GM19455 (cell line): ENCODE results near the gene PDE3A.

Experiments used
- ATAC-seq: cut with Tn5 transposase; IDR thresholded peaks from one replicate; pipeline ENCODE4 v1.9.1; 2021; ENCODE audit not compliant: unreplicated experiment

PDE3A gene

DNA sequence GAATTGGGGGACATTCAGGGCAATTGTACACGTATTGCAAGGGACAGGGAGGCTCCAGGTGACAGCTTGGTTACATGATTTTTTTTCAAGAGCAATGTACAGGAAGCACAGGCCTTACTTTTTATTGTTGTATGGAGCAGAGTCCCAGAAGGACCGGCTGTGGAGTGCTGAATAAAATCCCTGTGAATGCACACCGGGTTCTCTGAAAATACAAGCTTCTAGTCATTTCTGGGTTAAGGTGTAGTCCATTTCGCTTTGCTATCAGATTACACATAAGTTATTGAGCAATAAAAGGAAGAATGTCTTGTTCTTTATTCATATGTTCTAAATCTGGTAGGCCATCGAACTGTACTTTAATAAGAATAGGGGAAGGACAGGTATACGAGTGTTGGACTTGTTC is 52.2 kb downstream of the PDE3A start:
- ATAC-seq = no peak

- no peak for ATAC-seq
Observed at GRCh38 chr12:20421421-20421820, 53.1 kb downstream of the PDE3A start.

- no peak for ATAC-seq
Observed at GRCh38 chr12:20423557-20423956, 55.2 kb downstream of the PDE3A start.

- ATAC-seq = no peak
Observed at GRCh38 chr12:20424841-20425240, 56.5 kb downstream of the PDE3A start.

GRCh38 chr12:20426191-20426590 is 57.9 kb downstream of the PDE3A start:
- ATAC-seq = no peak

- no peak for ATAC-seq
Observed at GRCh38 chr12:20426957-20427356, 58.6 kb downstream of the PDE3A start.

DNA sequence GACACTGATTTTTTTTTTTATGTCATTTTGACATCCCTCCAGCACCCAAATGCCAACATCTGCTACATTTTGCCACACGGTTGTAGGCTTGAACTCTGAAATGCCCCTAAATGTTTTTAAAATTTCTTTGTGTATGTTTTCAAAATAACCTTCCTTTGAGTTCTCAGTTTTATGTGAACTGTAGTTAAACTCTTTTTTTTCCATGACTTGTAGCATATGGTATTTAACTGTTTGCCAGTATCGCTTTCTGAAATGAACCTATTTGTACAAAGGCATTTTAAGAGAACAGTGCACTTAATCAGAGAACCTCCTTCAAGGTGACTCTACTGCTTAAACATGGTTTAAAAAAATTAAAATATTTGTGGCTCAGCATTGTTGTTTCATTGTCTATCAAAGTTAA is 61.5 kb downstream of the PDE3A start:
- ATAC-seq = no peak

DNA sequence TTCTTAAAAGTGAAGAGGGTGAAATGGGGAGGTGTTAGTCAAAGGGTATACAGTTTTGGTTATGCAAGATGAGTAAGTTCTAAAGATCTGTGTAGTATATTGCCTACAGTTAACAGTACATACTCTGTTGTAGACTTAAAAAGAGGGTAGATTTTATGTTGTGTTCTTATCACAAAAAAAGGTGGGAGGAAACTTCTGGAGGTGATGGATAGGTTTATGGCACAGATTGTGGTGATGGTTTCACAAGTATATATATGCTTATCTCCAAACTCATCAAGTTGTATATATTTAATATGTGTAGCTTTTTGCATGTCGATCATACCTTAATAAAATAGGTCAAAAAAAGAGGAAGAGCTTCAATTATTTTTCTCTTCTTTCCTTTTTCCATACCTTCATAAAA is 64.0 kb downstream of the PDE3A start:
- ATAC-seq = no peak

DNA sequence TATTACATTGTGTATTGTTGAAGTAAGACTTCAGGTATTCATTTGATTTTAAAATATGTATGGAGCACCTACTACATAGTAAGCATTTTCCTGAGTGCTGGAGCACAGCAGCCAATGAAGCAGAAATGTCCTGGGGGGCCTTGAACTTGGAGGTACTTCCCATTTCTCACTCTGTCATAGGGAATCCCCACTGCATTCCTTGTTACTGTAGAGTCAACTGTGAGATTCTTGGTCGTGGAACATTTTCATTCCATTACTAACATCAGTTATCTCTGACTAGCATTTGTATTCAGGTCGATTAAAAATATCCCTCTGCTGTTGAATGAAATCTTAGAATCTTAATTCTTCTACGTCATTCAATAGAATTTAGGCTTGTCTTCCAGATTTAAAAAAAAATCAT is 66.7 kb downstream of the PDE3A start:
- no peak for ATAC-seq

- ATAC-seq = no peak
Observed at GRCh38 chr12:20436316-20436715, 68.0 kb downstream of the PDE3A start.

- no peak for ATAC-seq
Observed at GRCh38 chr12:20438299-20438779, 70.0 kb downstream of the PDE3A start.

DNA sequence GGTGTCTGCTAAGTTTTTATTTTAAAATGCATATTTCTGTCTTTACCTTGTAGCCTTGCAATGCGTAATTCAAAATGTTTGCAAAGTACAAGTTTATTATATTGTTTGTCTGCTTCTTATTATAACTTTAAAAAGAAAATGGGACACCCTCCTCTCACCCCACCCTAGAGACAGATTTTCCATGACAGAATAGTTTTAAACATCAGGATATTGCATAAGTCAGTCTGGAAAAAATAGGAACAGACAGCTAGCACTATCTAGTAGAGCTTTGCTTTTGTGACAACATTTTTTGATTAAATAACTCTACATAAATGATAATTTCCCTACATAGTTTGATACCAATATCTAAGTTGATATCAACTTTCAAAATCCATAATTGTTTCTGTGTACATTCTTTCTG is 71.3 kb downstream of the PDE3A start:
- ATAC-seq = no peak

DNA sequence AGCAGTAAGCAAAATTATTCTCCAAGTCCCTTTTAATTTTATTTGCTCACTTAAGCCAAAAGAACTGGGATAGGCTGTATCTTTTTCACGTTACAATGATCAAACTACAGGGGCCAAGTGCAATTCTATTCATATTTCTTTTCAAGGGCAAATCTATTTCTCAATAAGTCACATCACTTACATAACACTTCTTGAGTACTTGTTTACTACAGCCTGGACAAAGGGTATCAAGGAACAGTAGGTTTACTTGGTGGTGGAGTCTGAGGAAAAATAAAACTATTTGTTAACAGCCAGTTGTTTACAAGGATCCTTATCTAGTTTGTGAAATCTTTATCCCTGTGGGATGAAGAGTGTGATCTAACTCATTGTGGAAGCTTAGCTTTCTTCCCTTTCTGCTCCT is 72.1 kb downstream of the PDE3A start:
- no peak for ATAC-seq

- ATAC-seq = no peak
Observed at GRCh38 chr12:20442322-20442721, 74.0 kb downstream of the PDE3A start.

DNA sequence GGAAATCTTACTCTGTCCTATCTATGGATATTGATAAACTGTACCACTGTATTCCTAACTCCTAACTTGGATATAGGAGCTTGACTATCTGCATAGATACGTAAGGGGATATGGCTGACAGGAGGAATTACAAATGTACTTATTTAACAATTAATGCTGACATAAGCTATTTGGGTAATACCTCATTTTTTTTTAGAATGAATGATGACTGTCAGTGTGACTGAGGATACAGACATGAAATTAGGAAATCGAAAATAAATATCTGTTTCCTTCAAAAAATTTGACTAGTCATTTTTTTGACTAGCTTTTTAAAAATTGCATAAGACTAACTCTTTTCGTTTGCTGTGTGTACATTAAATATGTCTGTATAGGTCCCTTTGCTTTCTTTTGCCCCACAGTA is 74.9 kb downstream of the PDE3A start:
- no peak for ATAC-seq

- ATAC-seq = no peak
Observed at GRCh38 chr12:20443792-20444191, 75.5 kb downstream of the PDE3A start.

GRCh38 chr12:20444595-20445170 is 76.3 kb downstream of the PDE3A start:
- ATAC-seq = no peak

DNA sequence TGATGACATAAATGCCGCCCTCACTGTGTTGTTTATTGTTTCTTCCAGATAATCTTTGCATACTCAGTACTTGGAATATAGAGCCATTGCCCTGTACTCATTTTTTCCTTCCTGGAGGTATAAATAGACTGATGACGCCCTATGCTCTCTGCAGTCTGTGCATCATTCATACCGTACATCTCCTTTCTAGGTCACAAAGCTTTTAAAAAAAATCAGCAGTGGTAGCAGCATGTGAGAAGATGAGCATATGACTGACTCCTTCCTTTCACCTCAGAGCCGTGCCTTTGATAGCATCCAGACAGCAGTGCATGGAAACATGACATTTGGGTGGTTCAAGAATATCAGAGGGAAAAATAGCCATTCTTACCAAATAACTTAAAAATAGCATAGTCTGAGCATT is 77.3 kb downstream of the PDE3A start:
- ATAC-seq = no peak

DNA sequence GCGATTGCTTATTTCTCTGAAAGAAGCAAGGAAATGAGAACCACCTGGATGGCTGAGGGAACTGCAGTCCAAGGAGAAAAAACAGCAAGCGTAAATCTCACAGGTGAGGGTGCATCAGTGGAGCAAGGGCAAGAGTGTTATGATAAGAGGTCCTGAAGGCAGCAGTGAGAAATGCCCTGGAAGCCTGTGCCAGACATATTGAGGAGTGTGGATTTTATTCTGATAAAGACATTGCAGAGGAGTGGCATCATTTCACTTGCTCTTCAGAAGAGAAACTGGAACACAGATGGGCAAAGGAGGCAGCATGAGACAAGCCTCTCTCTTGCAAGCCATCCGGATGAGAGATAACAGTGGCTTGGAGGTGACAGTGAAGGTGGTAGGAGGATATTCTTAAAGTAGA is 78.5 kb downstream of the PDE3A start:
- ATAC-seq = no peak

DNA sequence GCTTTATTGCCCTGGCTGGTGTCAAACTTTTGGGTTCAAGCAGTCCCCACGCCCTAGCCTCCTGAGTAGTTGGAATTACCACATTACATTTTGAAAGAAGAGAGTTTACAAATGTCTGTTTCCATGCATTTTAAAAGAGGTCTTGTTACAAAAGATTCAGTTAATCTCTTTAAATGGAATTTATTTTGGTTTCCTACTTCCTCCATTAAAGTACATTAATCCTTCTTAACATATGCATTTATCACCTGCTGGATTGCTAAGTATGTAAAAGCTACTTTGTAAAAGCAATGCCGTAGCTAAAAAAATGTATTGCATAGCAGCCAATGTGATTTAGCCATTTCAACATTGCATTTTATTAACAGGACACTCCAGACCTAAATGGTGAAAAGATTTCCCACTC is 80.4 kb downstream of the PDE3A start:
- ATAC-seq = no peak

- ATAC-seq = no peak
Observed at GRCh38 chr12:20450591-20451180, 82.3 kb downstream of the PDE3A start.

GRCh38 chr12:20451761-20452160 is 83.4 kb downstream of the PDE3A start:
- ATAC-seq = no peak

DNA sequence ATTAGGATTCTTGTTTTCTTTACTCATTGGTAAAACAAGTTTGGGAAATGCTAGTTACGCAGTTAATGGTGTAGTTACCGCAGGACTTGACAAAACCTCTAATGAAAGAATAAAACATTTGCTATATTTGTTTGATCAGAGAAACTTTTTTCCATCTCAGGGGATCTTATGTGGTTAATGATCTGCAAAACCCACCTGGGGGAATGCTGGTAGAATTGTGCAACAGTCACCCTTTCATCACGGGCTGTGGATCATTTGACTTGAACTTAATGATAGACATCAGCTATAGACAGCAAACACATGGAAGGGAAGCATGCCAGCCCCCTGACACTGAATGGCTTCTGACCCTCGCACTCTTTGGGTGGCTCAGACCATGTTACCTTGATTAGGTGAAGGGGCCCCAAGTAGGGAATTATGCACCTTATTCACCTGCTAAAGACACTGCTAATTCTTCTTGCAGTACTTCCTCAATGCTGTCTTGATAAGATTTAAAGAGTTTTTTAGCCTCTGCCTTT is 84.2 kb downstream of the PDE3A start:
- no peak for ATAC-seq
